Measurements from ENCODE around the gene SRGN. TPM values are rescaled to one million over a fixed set of nuclear protein-coding genes. Genes with fewer than 3 reads are reported as not detected.

The SRGN gene
- polyA plus RNA-seq, 1 donor from 2014 or later: not detected

DNA sequence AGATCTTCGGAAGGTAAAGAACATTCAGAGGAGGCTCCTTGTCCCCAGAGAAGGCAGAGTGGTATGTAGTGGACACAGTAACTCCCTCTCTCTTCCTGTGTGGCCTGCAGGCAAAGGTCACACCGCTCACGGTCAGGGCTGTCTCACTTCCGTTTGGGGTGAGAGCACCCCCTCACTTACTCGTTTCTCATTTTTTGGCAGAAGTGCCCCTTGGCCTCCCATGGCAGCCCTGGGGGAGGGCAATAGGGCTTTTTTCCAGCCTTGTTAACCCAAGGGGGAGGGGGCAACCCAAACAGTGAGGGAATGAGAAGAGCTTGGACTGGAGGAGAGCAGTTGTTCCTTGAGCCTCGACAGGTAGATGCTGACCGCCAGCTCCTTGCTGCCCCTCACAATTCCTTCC lies 31.8 kb upstream of the SRGN start:
- H3K27me3 ChIP-seq (ENCODE audit: insufficient read depth, low read depth, low read length): no peaks in the 10 kb centered on the region
- no peak overlapping the region for H3K9ac ChIP-seq (ENCODE audit: low read length)
- H4K20me1 ChIP-seq (ENCODE audit: insufficient read depth): no peaks in the 10 kb centered on the region
- H2AFZ ChIP-seq (ENCODE audit: low read depth, low read length): no peak overlapping the region
- H3K27ac ChIP-seq (ENCODE audit: low read length): no peak overlapping the region
- H3K9me2 ChIP-seq (ENCODE audit: insufficient read depth, low read length): no peaks in the 10 kb centered on the region
- H3K36me3 ChIP-seq (ENCODE audit: insufficient read depth, low read length): no peaks in the 10 kb centered on the region
- TF ChIP-seq TAF1 (IDR thresholded peaks at IDR 0.05; ENCODE audit: low read depth) (no peak), RAD21 (conservative IDR thresholded peaks at IDR 0.05) (no peak), SMC3 (conservative IDR thresholded peaks at IDR 0.05; ENCODE audit: poor library complexity) (no peak), POLR2AphosphoS5 (IDR thresholded peaks at IDR 0.05) (no peak), MXI1 (conservative IDR thresholded peaks at IDR 0.05; ENCODE audit: poor library complexity, severe bottlenecking) (no peak), EP300 (conservative IDR thresholded peaks at IDR 0.05; ENCODE audit: poor library complexity, severe bottlenecking) (no peak)
- TF ChIP-seq, protein P1, sequence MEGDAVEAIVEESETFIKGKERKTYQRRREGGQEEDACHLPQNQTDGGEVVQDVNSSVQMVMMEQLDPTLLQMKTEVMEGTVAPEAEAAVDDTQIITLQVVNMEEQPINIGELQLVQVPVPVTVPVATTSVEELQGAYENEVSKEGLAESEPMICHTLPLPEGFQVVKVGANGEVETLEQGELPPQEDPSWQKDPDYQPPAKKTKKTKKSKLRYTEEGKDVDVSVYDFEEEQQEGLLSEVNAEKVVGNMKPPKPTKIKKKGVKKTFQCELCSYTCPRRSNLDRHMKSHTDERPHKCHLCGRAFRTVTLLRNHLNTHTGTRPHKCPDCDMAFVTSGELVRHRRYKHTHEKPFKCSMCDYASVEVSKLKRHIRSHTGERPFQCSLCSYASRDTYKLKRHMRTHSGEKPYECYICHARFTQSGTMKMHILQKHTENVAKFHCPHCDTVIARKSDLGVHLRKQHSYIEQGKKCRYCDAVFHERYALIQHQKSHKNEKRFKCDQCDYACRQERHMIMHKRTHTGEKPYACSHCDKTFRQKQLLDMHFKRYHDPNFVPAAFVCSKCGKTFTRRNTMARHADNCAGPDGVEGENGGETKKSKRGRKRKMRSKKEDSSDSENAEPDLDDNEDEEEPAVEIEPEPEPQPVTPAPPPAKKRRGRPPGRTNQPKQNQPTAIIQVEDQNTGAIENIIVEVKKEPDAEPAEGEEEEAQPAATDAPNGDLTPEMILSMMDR (IDR thresholded peaks at IDR 0.05; ENCODE audit: poor library complexity, severe bottlenecking): no peak
- H3K4me3 ChIP-seq (ENCODE audit: low read length): no peak overlapping the region
- H3K79me2 ChIP-seq (replicated peaks; ENCODE audit: insufficient read depth, low read length): no peaks in the 10 kb centered on the region
- no peak overlapping the region for H3K4me2 ChIP-seq (ENCODE audit: low read length)
- no peaks in the 10 kb centered on the region for H3K9me3 ChIP-seq (ENCODE audit: low read length)
- no peaks in the 10 kb centered on the region for H3F3A ChIP-seq (ENCODE audit: insufficient read depth, low read length, poor library complexity, severe bottlenecking)

DNA sequence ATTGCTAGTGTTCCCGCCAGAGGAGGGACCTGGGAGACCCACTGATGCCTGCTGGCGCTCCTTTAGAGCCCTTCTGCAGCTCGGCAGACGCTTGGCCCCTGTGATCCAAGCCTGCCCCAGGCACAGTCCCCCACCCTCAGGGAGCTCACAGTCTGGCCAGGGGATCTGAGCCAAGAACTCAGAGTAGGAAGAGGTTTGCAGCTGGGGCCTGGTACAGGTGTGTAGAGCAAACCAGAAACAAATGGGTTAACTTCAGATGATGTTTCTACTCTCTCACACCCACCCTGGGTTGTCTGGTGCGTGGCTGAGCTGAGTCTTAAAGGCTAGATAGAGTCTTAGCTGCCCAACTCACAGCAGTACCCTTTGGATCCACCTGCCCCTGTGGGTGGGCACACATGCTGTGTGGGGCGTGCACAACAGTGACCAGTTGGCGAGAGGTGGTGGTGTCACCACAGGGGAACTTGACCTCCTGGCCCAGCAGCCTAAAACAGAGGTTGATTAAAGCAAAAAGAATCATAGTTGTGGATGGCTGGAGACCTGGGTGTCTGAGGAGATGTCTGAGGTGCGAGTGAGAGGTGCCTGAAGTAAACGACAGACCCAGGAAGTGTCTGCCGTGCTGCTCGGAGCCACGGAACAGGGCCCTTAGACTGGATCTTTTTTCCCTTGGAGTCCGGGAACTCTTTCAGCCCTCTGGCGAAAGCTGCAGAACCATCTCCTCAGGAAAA lies 31.2 kb upstream of the SRGN start:
- Histone ChIP-seq H2AFZ (ENCODE audit: low read depth, low read length) (no peak overlapping the region), H3K79me2 (replicated peaks; ENCODE audit: insufficient read depth, low read length) (no peaks in the 10 kb centered on the region), H3F3A (ENCODE audit: insufficient read depth, low read length, poor library complexity, severe bottlenecking) (no peaks in the 10 kb centered on the region), H4K20me1 (ENCODE audit: insufficient read depth) (no peaks in the 10 kb centered on the region), H3K4me3 (ENCODE audit: low read length) (no peak overlapping the region), H3K36me3 (ENCODE audit: insufficient read depth, low read length) (no peaks in the 10 kb centered on the region), H3K9me2 (ENCODE audit: insufficient read depth, low read length) (no peaks in the 10 kb centered on the region), H3K27me3 (ENCODE audit: insufficient read depth, low read depth, low read length) (no peaks in the 10 kb centered on the region), H3K27ac (ENCODE audit: low read length) (no peak overlapping the region), H3K4me2 (ENCODE audit: low read length) (no peak overlapping the region), H3K9me3 (ENCODE audit: low read length) (no peaks in the 10 kb centered on the region), H3K9ac (ENCODE audit: low read length) (no peak overlapping the region)
- TF ChIP-seq EP300 (conservative IDR thresholded peaks at IDR 0.05; ENCODE audit: poor library complexity, severe bottlenecking) (no peak), RAD21 (conservative IDR thresholded peaks at IDR 0.05) (no peak), EZH2 (IDR thresholded peaks at IDR 0.05; ENCODE audit: borderline replicate concordance, insufficient read depth, low read length, poor library complexity, severe bottlenecking) (no peak)
- TF ChIP-seq, protein P1 (IDR thresholded peaks at IDR 0.05; ENCODE audit: poor library complexity, severe bottlenecking): no peak

All from neural cell (in vitro differentiated cells).